Measurements from ENCODE around the gene TMPRSS13. TPM values are rescaled to one million over a fixed set of nuclear protein-coding genes. Genes with fewer than 3 reads are reported as not detected.
A peak's percentile ranks its signal among the peaks of the same experiment; 100 is the strongest.

The TMPRSS13 gene
- total and polyA plus RNA-seq, 2 experiments from 2014 or later = 1.3 to 1.9 TPM

DNA sequence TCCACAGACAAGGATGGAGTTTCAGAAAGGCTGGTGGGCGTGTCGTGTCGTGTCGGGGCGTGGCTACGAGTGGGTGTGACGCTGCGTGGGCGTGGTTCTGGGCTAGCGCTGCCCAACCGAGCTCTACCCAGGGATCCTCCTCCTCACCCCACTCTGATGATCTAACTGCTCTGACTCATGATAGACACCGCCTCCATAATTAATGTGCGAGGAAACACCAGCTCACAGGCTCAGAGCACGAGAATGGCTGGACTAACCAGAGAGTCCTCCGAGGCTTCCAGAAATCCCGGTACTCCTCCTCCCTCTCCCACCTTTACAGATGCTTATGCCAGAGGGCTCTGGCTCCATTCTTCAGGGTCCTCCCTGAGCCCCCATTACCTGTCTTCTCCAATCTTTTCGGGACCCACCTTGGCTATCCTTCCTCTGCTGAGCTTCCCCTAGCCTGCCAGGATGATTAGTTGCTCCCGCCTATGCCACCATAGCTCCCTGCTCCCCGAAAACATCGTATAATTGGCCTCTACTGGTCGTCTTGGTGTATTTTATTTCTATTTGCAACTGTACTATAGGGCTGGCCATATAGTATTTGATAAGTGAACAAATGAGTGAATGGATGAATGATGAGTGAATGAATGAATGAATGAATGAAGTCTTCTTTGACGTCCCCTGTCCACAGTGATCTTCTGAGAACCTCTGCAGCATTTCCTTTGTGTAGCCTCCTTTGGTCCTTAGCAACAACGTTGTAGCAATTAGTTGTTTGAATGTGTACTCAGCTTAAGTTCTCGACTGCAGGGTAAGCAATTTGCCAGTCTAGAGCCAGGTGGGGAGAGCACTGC lies 21.7 kb downstream of the TMPRSS13 start:
- no peaks in the 10 kb centered on the region for H3K9me2 ChIP-seq (replicated peaks; ENCODE audit: insufficient read depth)
- WGBS (ENCODE audit: low lambda C conversion rate, missing lambda C conversion rate) = 32% methylated on average over 24 of the region's 24 CpGs
- no peaks in the 10 kb centered on the region for H3K36me3 ChIP-seq (replicated peaks; ENCODE audit: insufficient read depth, low read depth)
- DNase-seq (ENCODE audit: low spot score) = peak; percentile 95
- no peaks in the 10 kb centered on the region for H3K79me2 ChIP-seq
- H3K27ac ChIP-seq = peak overlapping the region; percentile 90
- no peaks in the 10 kb centered on the region for H3K9me3 ChIP-seq (ENCODE audit: low read depth)
- no peak overlapping the region for H3K4me3 ChIP-seq
- TF ChIP-seq EZH2 (IDR thresholded peaks at IDR 0.05; ENCODE audit: borderline replicate concordance) = no peak
- TF ChIP-seq, protein P1, sequence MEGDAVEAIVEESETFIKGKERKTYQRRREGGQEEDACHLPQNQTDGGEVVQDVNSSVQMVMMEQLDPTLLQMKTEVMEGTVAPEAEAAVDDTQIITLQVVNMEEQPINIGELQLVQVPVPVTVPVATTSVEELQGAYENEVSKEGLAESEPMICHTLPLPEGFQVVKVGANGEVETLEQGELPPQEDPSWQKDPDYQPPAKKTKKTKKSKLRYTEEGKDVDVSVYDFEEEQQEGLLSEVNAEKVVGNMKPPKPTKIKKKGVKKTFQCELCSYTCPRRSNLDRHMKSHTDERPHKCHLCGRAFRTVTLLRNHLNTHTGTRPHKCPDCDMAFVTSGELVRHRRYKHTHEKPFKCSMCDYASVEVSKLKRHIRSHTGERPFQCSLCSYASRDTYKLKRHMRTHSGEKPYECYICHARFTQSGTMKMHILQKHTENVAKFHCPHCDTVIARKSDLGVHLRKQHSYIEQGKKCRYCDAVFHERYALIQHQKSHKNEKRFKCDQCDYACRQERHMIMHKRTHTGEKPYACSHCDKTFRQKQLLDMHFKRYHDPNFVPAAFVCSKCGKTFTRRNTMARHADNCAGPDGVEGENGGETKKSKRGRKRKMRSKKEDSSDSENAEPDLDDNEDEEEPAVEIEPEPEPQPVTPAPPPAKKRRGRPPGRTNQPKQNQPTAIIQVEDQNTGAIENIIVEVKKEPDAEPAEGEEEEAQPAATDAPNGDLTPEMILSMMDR (IDR thresholded peaks at IDR 0.05; ENCODE audit: poor library complexity) = no peak
- no peak for TF ChIP-seq EZH2phosphoT487 (IDR thresholded peaks at IDR 0.05; ENCODE audit: low read depth, severe bottlenecking, unreplicated experiment)
- no peaks in the 10 kb centered on the region for H3K27me3 ChIP-seq
- H2AFZ ChIP-seq = no peak overlapping the region
- H3K4me1 ChIP-seq (ENCODE audit: insufficient read depth) = peaks cover 18% of the 10 kb centered on the region
- H4K20me1 ChIP-seq (ENCODE audit: insufficient read depth, poor library complexity, severe bottlenecking) = no peaks in the 10 kb centered on the region
- H3K4me2 ChIP-seq = peak overlapping the region; percentile 60

DNA sequence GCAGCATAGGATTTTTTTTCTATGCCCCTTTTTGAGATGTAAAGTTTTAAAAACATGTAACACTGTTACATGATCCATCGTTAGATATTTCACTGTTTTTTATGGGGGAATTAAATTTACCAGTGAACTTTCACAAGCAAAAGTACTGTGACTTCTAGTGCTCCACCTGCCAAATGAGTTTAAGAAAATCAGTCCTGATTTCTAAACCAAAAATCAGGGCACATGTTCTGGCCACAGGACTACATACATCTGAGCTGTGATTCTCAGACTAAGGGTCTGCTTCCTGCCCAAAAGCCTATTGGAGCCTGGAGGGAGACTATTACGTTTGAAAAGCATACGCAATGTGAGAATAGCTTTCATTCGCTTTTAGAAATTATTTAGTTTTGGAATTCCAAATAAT lies 22.5 kb downstream of the TMPRSS13 start:
- Histone ChIP-seq H3K79me2 (no peaks in the 10 kb centered on the region), H3K4me2 (no peak overlapping the region), H2AFZ (peak overlapping the region; percentile 18), H3K27ac (peak overlapping the region; percentile 31), H3K9me3 (ENCODE audit: low read depth) (no peaks in the 10 kb centered on the region), H3K27me3 (no peaks in the 10 kb centered on the region), H3K36me3 (replicated peaks; ENCODE audit: insufficient read depth, low read depth) (no peaks in the 10 kb centered on the region), H4K20me1 (ENCODE audit: insufficient read depth, poor library complexity, severe bottlenecking) (no peaks in the 10 kb centered on the region), H3K9me2 (replicated peaks; ENCODE audit: insufficient read depth) (no peaks in the 10 kb centered on the region), H3K4me1 (ENCODE audit: insufficient read depth) (peaks cover 18% of the 10 kb centered on the region), H3K4me3 (no peak overlapping the region)
- TF ChIP-seq, protein P1 (IDR thresholded peaks at IDR 0.05; ENCODE audit: poor library complexity) = no peak
- TF ChIP-seq EZH2phosphoT487 (IDR thresholded peaks at IDR 0.05; ENCODE audit: low read depth, severe bottlenecking, unreplicated experiment) = no peak
- no peak for DNase-seq (ENCODE audit: low spot score)
- WGBS (ENCODE audit: low lambda C conversion rate, missing lambda C conversion rate) = 83% methylated on average over 4 of the region's 4 CpGs

DNA sequence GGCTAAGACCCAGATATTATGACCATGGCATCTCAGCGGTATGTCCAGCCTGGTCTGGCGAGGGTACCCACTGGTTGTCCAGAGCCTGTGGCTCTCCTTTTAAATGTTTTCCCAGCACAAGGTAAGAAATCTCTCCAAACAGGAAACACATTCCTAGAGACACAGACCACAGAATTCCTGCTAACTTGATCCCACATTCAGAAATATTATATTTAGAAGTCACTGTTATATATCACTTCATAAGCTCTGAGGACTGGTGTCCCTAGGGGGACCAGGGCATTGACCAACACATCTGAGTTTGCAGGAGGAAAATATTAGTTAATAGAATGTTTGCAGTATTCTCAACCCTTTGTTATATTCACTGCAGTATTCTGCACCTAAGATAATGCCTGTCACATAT lies 23.1 kb downstream of the TMPRSS13 start:
- Histone ChIP-seq H2AFZ (no peak overlapping the region), H3K9me3 (ENCODE audit: low read depth) (no peaks in the 10 kb centered on the region), H3K36me3 (replicated peaks; ENCODE audit: insufficient read depth, low read depth) (no peaks in the 10 kb centered on the region), H3K27ac (no peak overlapping the region), H3K4me1 (ENCODE audit: insufficient read depth) (peaks cover 18% of the 10 kb centered on the region), H4K20me1 (ENCODE audit: insufficient read depth, poor library complexity, severe bottlenecking) (no peaks in the 10 kb centered on the region), H3K27me3 (no peaks in the 10 kb centered on the region), H3K4me2 (no peak overlapping the region), H3K79me2 (no peaks in the 10 kb centered on the region), H3K4me3 (no peak overlapping the region), H3K9me2 (replicated peaks; ENCODE audit: insufficient read depth) (no peaks in the 10 kb centered on the region)
- no peak for DNase-seq (ENCODE audit: low spot score)
- TF ChIP-seq, protein P1 (IDR thresholded peaks at IDR 0.05; ENCODE audit: poor library complexity) = no peak
- TF ChIP-seq EZH2phosphoT487 (IDR thresholded peaks at IDR 0.05; ENCODE audit: low read depth, severe bottlenecking, unreplicated experiment) = no peak
- TF ChIP-seq EZH2 (IDR thresholded peaks at IDR 0.05; ENCODE audit: borderline replicate concordance) = no peak
- WGBS (ENCODE audit: low lambda C conversion rate, missing lambda C conversion rate) = 95% methylated on average over 2 of the region's 2 CpGs

Data from hepatocyte (in vitro differentiated cells).